A673 (cell line): ENCODE measurements around the gene PPP1R17.

Source experiments
- CTCF ChIP-seq: fragments of 300-800, 200-600 bp; sonication (generic); conservative IDR thresholded peaks from 2 replicates; pipeline ENCODE4 v1.5.1; 2017; ENCODE audit warnings: low read depth, mild to moderate bottlenecking, antibody characterized with exemption, low read length, moderate library complexity, mixed read lengths
- EZH2 ChIP-seq: fragments of 200-600 bp; sonication (generic); IDR thresholded peaks from 2 replicates; pipeline ENCODE4 v1.6.1; 2017; ENCODE audit warnings: borderline replicate concordance, low read depth, mild to moderate bottlenecking, mixed read lengths, antibody characterized with exemption, low read length; ENCODE audit not compliant: poor library complexity, severe bottlenecking

GRCh38 chr7:31646942-31647341 lies 40.1 kb upstream of the PPP1R17 start:
- TF ChIP-seq CTCF (no peak), EZH2 (no peak)
